Stimulated activated CD8-positive, alpha-beta memory T cell treated with anti-CD3 and anti-CD28 coated beads, Interleukin-7, amount 100 ng/mL, for 48 hours (primary cell): Measurements from ENCODE around the gene EPHA6.
"Not testable (repeated sequence)": the region's sequence is repeated elsewhere in the genome, so short reads cannot be mapped to it uniquely, and the experiment has no call there.

Source experiments
- DNase-seq, 2 donors: peaks; one replicate each; pipeline ENCODE4 v3.0.0-alpha.2; 2020; ENCODE audit warnings: low read depth in 1 of 2; ENCODE audit errors: extremely low read depth in 1 of 2

EPHA6 gene

GRCh38 chr3:97575742-97576141 lies 761.3 kb downstream of the EPHA6 start:
- DNase-seq, result no peak

- DNase-seq, result no peak
Observed at GRCh38 chr3:97576221-97576620, 761.8 kb downstream of the EPHA6 start.

- DNase-seq, result no peak
Observed at GRCh38 chr3:97579365-97579764, 765.0 kb downstream of the EPHA6 start.

- no peak for DNase-seq
Observed at GRCh38 chr3:97610626-97611025, 796.2 kb downstream of the EPHA6 start.

- DNase-seq, result no peak
Observed at GRCh38 chr3:97612632-97613031, 798.2 kb downstream of the EPHA6 start.

- DNase-seq, result no peak
Observed at GRCh38 chr3:97613139-97613538, 798.7 kb downstream of the EPHA6 start.

GRCh38 chr3:97620514-97620913 lies 806.1 kb downstream of the EPHA6 start:
- DNase-seq, result not testable (repeated sequence)

- no peak for DNase-seq
Observed at GRCh38 chr3:97636465-97636864, 822.1 kb downstream of the EPHA6 start.

- no peak for DNase-seq
Observed at GRCh38 chr3:97646932-97647331, 832.5 kb downstream of the EPHA6 start.

- no peak for DNase-seq
Observed at GRCh38 chr3:97647441-97647982, 833.1 kb downstream of the EPHA6 start.

GRCh38 chr3:97655971-97656370 lies 841.6 kb downstream of the EPHA6 start:
- no peak for DNase-seq

GRCh38 chr3:97656638-97657037 lies 842.2 kb downstream of the EPHA6 start:
- no peak for DNase-seq

- no peak for DNase-seq
Observed at GRCh38 chr3:97658668-97659285, 844.4 kb downstream of the EPHA6 start.

- DNase-seq, result no peak
Observed at GRCh38 chr3:97662264-97662663, 847.9 kb downstream of the EPHA6 start.

GRCh38 chr3:97662762-97663161 lies 848.4 kb downstream of the EPHA6 start:
- no peak for DNase-seq

GRCh38 chr3:97665896-97666295 lies 851.5 kb downstream of the EPHA6 start:
- DNase-seq, result no peak

GRCh38 chr3:97670952-97671351 lies 856.6 kb downstream of the EPHA6 start:
- DNase-seq, result no peak

- no peak for DNase-seq
Observed at GRCh38 chr3:97673357-97673997, 859.1 kb downstream of the EPHA6 start.

- no peak for DNase-seq
Observed at GRCh38 chr3:97674461-97674860, 860.1 kb downstream of the EPHA6 start.

GRCh38 chr3:97680210-97680609 lies 865.8 kb downstream of the EPHA6 start:
- no peak for DNase-seq

GRCh38 chr3:97680696-97681095 lies 866.3 kb downstream of the EPHA6 start:
- DNase-seq, result no peak

- DNase-seq, result no peak
Observed at GRCh38 chr3:97684490-97684889, 870.1 kb downstream of the EPHA6 start.

GRCh38 chr3:97686258-97686657 lies 871.9 kb downstream of the EPHA6 start:
- DNase-seq, result no peak
